BE2C (cell line): ENCODE data around the gene TRIM2.

ENCODE experiments used
- DNase-seq: peaks from one replicate; pipeline ENCODE4 v3.0.0-alpha.2; 2020
- H3K27me3 ChIP-seq: fragments of 250-450 bp; sonication (Bioruptor Pico); 2 replicates; pipeline ENCODE4 v1.5.1; 2020; ENCODE audit warnings: mild to moderate bottlenecking
- H3K36me3 ChIP-seq: fragments of 250-450 bp; sonication (Bioruptor Pico); 2 replicates; pipeline ENCODE4 v1.5.1; 2020; ENCODE audit warnings: mild to moderate bottlenecking
- H3K4me1 ChIP-seq: fragments of 250-450 bp; sonication (Bioruptor Pico); 2 replicates; pipeline ENCODE4 v1.5.1; 2020
- H3K4me3 ChIP-seq: 2 replicates; pipeline ENCODE4 v1.5.1; 2011; ENCODE audit warnings: low read depth, low read length
- H3K9me3 ChIP-seq: fragments of 250-450 bp; sonication (Bioruptor Pico); 2 replicates; pipeline ENCODE4 v1.5.1; 2020
- CTCF ChIP-seq: IDR thresholded peaks from 2 replicates; pipeline ENCODE4 v1.5.1; 2012; ENCODE audit warnings: mild to moderate bottlenecking, low read depth, low read length

Gene TRIM2

GRCh38 chr4:153324046-153324445, 119.8 kb downstream of the TRIM2 start:
- no peak for DNase-seq
- Histone ChIP-seq H3K4me1 (no peaks in the 10 kb centered on the region), H3K36me3 (peaks cover 46% of the 10 kb centered on the region)

DNA sequence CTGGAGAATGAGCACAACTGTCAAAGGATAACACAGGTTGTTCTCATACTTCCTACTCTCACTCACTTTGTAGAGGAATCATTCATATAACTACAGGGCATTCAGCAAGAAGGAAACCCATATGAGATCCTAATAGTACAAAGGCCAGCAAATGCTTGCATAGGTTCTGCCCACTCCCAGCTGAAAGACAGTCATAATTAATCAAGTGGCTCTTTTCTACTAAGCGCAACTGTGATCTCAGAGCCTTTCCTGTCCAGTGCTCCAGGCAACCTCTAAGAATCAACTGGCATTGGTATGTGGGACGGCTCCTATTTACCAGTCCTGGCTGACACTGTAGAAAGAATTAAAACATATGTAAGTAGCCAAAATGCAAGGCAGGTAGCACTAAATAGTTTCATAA, 121.3 kb downstream of the TRIM2 start:
- Histone ChIP-seq H3K4me3 (no peak overlapping the region), H3K4me1 (no peaks in the 10 kb centered on the region), H3K27me3 (no peaks in the 10 kb centered on the region), H3K36me3 (peaks cover 39% of the 10 kb centered on the region), H3K9me3 (no peaks in the 10 kb centered on the region)
- no peak for TF ChIP-seq CTCF
- no peak for DNase-seq

More at GRCh38 chr4:153324046-153324445, 119.8 kb downstream of the TRIM2 start:
- TF ChIP-seq CTCF, result no peak
- H3K9me3 ChIP-seq, result no peaks in the 10 kb centered on the region
- no peak overlapping the region for H3K4me3 ChIP-seq
- H3K27me3 ChIP-seq, result no peaks in the 10 kb centered on the region

DNA sequence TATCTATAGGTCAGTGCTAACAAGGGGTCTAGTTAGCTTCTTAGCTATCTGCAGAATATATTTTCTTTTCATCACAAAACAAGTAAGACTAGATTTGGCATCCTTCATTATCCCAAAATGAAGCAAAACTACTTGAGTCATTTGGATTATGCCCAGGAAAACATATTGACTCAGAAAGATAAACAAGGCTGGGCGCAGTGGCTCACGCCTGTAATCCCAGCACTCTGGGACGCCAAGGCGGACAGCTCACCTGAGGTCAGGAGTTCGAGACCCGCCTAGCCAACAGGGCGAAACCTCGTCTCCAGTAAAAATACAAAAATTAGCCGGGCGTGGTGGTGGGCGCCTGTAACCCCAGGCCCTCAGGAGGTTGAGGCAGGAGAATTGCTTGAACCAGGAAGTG, 122.3 kb downstream of the TRIM2 start:
- no peaks in the 10 kb centered on the region for H3K4me1 ChIP-seq
- no peak overlapping the region for H3K4me3 ChIP-seq
- H3K36me3 ChIP-seq, result peaks cover 39% of the 10 kb centered on the region
- H3K9me3 ChIP-seq, result no peaks in the 10 kb centered on the region
- no peak for TF ChIP-seq CTCF
- DNase-seq, result no peak
- no peaks in the 10 kb centered on the region for H3K27me3 ChIP-seq

GRCh38 chr4:153327247-153327646, 123.0 kb downstream of the TRIM2 start:
- Histone ChIP-seq H3K9me3 (no peaks in the 10 kb centered on the region), H3K4me3 (no peak overlapping the region), H3K27me3 (no peaks in the 10 kb centered on the region), H3K36me3 (peaks cover 39% of the 10 kb centered on the region), H3K4me1 (no peaks in the 10 kb centered on the region)
- TF ChIP-seq CTCF, result no peak
- no peak for DNase-seq

GRCh38 chr4:153332936-153333335, 128.7 kb downstream of the TRIM2 start:
- Histone ChIP-seq H3K4me3 (no peak overlapping the region), H3K27me3 (no peaks in the 10 kb centered on the region), H3K4me1 (no peaks in the 10 kb centered on the region), H3K9me3 (no peaks in the 10 kb centered on the region), H3K36me3 (peaks cover 19% of the 10 kb centered on the region)
- no peak for TF ChIP-seq CTCF
- no peak for DNase-seq

- Histone ChIP-seq H3K36me3 (peaks cover 13% of the 10 kb centered on the region), H3K4me1 (no peaks in the 10 kb centered on the region), H3K27me3 (no peaks in the 10 kb centered on the region), H3K4me3 (no peak overlapping the region), H3K9me3 (no peaks in the 10 kb centered on the region)
- no peak for DNase-seq
- TF ChIP-seq CTCF, result no peak
These were observed 129.6 kb downstream of the TRIM2 start for GRCh38 chr4:153333874-153334273.
